Tongue (tissue), 2 donors: ENCODE results near the gene SNX8. TPM values are rescaled to one million over a fixed set of nuclear protein-coding genes. Genes with fewer than 3 reads are reported as not detected.
A peak's percentile ranks its signal among the peaks of the same experiment; 100 is the strongest.

Experiments
- DNase-seq: peaks from one replicate; pipeline ENCODE4 v3.0.0-alpha.2; 2015
- total RNA-seq: library from RNA; depleted of rRNA; stranded (reverse); fragments of >200 nt; gene quantifications from one replicate; pipeline ENCODE4 v1.2.3, GENCODE V29; 2014

Gene SNX8
- total RNA-seq, 1 donor from 2014 or later: 22.4 TPM

- DNase-seq: no peak
These were observed 94.2 kb downstream of the SNX8 start for GRCh38 chr7:2220030-2220429.

GRCh38 chr7:2219606-2220005, 94.6 kb downstream of the SNX8 start:
- DNase-seq: no peak

- DNase-seq: no peak
These were observed 95.1 kb downstream of the SNX8 start for GRCh38 chr7:2219136-2219535.

- DNase-seq: no peak
These were observed 95.8 kb downstream of the SNX8 start for GRCh38 chr7:2218444-2218785.

GRCh38 chr7:2217716-2218443, 96.4 kb downstream of the SNX8 start:
- no peak for DNase-seq

GRCh38 chr7:2217206-2217605, 97.0 kb downstream of the SNX8 start:
- DNase-seq: no peak

- DNase-seq: no peak
These were observed 98.4 kb downstream of the SNX8 start for GRCh38 chr7:2215851-2216250.

GRCh38 chr7:2214636-2215035, 99.6 kb downstream of the SNX8 start:
- no peak for DNase-seq

- DNase-seq: no peak
These were observed 100.6 kb downstream of the SNX8 start for GRCh38 chr7:2213551-2214215.

GRCh38 chr7:2212906-2213305, 101.3 kb downstream of the SNX8 start:
- no peak for DNase-seq

- no peak for DNase-seq
These were observed 102.3 kb downstream of the SNX8 start for GRCh38 chr7:2211926-2212325.

- DNase-seq: no peak
These were observed 102.9 kb downstream of the SNX8 start for GRCh38 chr7:2211259-2211880.

- DNase-seq: no peak
These were observed 103.5 kb downstream of the SNX8 start for GRCh38 chr7:2210551-2211258.

- DNase-seq: no peak
These were observed 104.3 kb downstream of the SNX8 start for GRCh38 chr7:2209961-2210323.

- DNase-seq: peak; percentile 81
These were observed 104.9 kb downstream of the SNX8 start for GRCh38 chr7:2209146-2209960.

- DNase-seq: no peak
These were observed 105.5 kb downstream of the SNX8 start for GRCh38 chr7:2208712-2209111.

- DNase-seq: no peak
These were observed 109.0 kb downstream of the SNX8 start for GRCh38 chr7:2205036-2205780.

- no peak for DNase-seq
These were observed 109.8 kb downstream of the SNX8 start for GRCh38 chr7:2204446-2204845.

GRCh38 chr7:2203766-2204300, 110.4 kb downstream of the SNX8 start:
- DNase-seq: no peak

- DNase-seq: peak; percentile 91
These were observed 111.1 kb downstream of the SNX8 start for GRCh38 chr7:2202901-2203765.
